IMR-90 (cell line): ENCODE data around the gene MSX1. TPM values are rescaled to one million over a fixed set of nuclear protein-coding genes. Genes with fewer than 3 reads are reported as not detected.

ENCODE experiments used
- ATAC-seq: fragments of 200-7000 bp; cut with Tn5 transposase; 2 replicates; pipeline ENCODE4 v1.9.1; 2020; ENCODE audit warnings: low read depth, mild to moderate bottlenecking, moderate library complexity
- BruUV-seq: library from RNA; stranded (reverse); fragments of 400-500 nt; replicated peaks from 2 replicates; lab custom pipeline; 2021; lab: Mats Ljungman, UMichigan
- CTCF ChIA-PET: fragments of 300-600 bp; formaldehyde crosslinking; extraction: SDS; loops from one replicate; lab custom pipeline; 2021; ENCODE audit warnings: antibody characterized with exemption; lab: Yijun Ruan, JAX
- POLR2A ChIA-PET: fragments of 300-600 bp; sonication (Branson Sonifier 250); formaldehyde crosslinking; loops from one replicate; lab custom pipeline; 2022; ENCODE audit warnings: antibody characterized with exemption; ENCODE audit not compliant: unreplicated experiment; lab: Charles Lee
- DNase-seq: peaks from one replicate; pipeline ENCODE4 v3.0.0; 2013
- H2AFZ ChIP-seq: replicated peaks from 2 replicates; pipeline ENCODE3; 2013; ENCODE audit warnings: low read length, mild to moderate bottlenecking; ENCODE audit not compliant: poor library complexity
- H2AK5ac ChIP-seq: 2 replicates; pipeline ENCODE4 v1.6.1; 2013; ENCODE audit warnings: low read depth, low read length, inconsistent platforms
- H2AK9ac ChIP-seq: replicated peaks from 2 replicates; pipeline ENCODE3; 2013; ENCODE audit warnings: mild to moderate bottlenecking, low read depth, low read length, moderate library complexity; ENCODE audit not compliant: poor library complexity
- H2BK120ac ChIP-seq: 2 replicates; pipeline ENCODE4 v1.6.1; 2013; ENCODE audit warnings: low read depth, low read length, inconsistent platforms
- H2BK15ac ChIP-seq: 3 replicates; pipeline ENCODE4 v1.6.1; 2013; ENCODE audit warnings: low read depth, low read length, inconsistent platforms
- H2BK20ac ChIP-seq: 2 replicates; pipeline ENCODE4 v1.6.1; 2013; ENCODE audit warnings: low read depth, mild to moderate bottlenecking, inconsistent platforms, low read length, moderate library complexity
- H2BK5ac ChIP-seq: 2 replicates; pipeline ENCODE4 v1.6.1; 2013; ENCODE audit warnings: mild to moderate bottlenecking, low read depth, low read length, inconsistent platforms; ENCODE audit not compliant: poor library complexity, severe bottlenecking
- H3K14ac ChIP-seq: replicated peaks from 2 replicates; pipeline ENCODE4 v1.6.1; 2013; ENCODE audit warnings: low read depth, low read length, inconsistent platforms
- H3K18ac ChIP-seq: 2 replicates; pipeline ENCODE4 v1.6.1; 2013; ENCODE audit warnings: low read depth, low read length, control low read depth
- H3K23ac ChIP-seq: 2 replicates; pipeline ENCODE4 v1.6.1; 2013; ENCODE audit warnings: low read depth, low read length, inconsistent platforms
- H3K27ac ChIP-seq: 2 replicates; pipeline ENCODE4 v1.5.1; 2013; ENCODE audit warnings: mild to moderate bottlenecking, control low read depth, low read length; ENCODE audit not compliant: insufficient read depth
- H3K27me3 ChIP-seq: 2 replicates; pipeline ENCODE4 v1.6.1; 2013; ENCODE audit warnings: low read length; ENCODE audit not compliant: control insufficient read depth, insufficient read depth
- H3K36me3 ChIP-seq: 2 replicates; pipeline ENCODE4 v1.6.1; 2013; ENCODE audit warnings: low read length, mixed read lengths; ENCODE audit not compliant: control insufficient read depth, insufficient read depth
- H3K4ac ChIP-seq: 2 replicates; pipeline ENCODE4 v1.6.1; 2013; ENCODE audit warnings: low read depth, low read length, inconsistent platforms
- H3K4me1 ChIP-seq: 2 replicates; pipeline ENCODE4 v1.6.1; 2013; ENCODE audit warnings: low read length, mixed read lengths; ENCODE audit not compliant: control insufficient read depth, insufficient read depth
- H3K4me2 ChIP-seq: 2 replicates; pipeline ENCODE4 v1.6.1; 2013; ENCODE audit warnings: low read depth, mild to moderate bottlenecking, control low read depth, low read length, moderate library complexity
- H3K4me3 ChIP-seq: 2 replicates; pipeline ENCODE4 v1.5.1; 2013; ENCODE audit warnings: low read depth, mild to moderate bottlenecking, control low read depth, low read length, moderate library complexity; ENCODE audit not compliant: insufficient read depth
- H3K56ac ChIP-seq: 2 replicates; pipeline ENCODE4 v1.6.1; 2013; ENCODE audit warnings: low read length, inconsistent platforms; ENCODE audit not compliant: insufficient read depth; ENCODE audit errors: extremely low read depth
- H3K79me1 ChIP-seq, 2 experiments: 2 replicates each; pipeline ENCODE4 v1.6.1; 2013; ENCODE audit warnings: low read length in 2 of 2, inconsistent platforms in 1 of 2, low read depth in 1 of 2
- H3K9ac ChIP-seq: 2 replicates; pipeline ENCODE4 v1.6.1; 2013; ENCODE audit warnings: low read depth, low read length, control low read depth
- H3K9me1 ChIP-seq: 2 replicates; pipeline ENCODE4 v1.6.1; 2013; ENCODE audit warnings: low read length, inconsistent platforms; ENCODE audit not compliant: insufficient read depth
- H3K9me3 ChIP-seq: 2 replicates; pipeline ENCODE4 v1.6.1; 2013; ENCODE audit warnings: low read length; ENCODE audit not compliant: control insufficient read depth, insufficient read depth
- H4K20me1 ChIP-seq: 2 replicates; pipeline ENCODE4 v1.6.1; 2013; ENCODE audit warnings: low read length, inconsistent platforms; ENCODE audit not compliant: insufficient read depth
- H4K5ac ChIP-seq: 2 replicates; pipeline ENCODE4 v1.6.1; 2013; ENCODE audit warnings: mild to moderate bottlenecking, low read depth, low read length, control low read depth
- H4K8ac ChIP-seq, 2 experiments: 2 replicates each; pipeline ENCODE4 v1.6.1; 2013; ENCODE audit warnings: low read depth in 2 of 2, low read length in 2 of 2, control low read depth in 1 of 2, inconsistent platforms in 1 of 2
- H4K91ac ChIP-seq: 2 replicates; pipeline ENCODE4 v1.6.1; 2013; ENCODE audit warnings: low read depth, low read length, inconsistent platforms; ENCODE audit not compliant: insufficient read depth
- CEBPB ChIP-seq: IDR thresholded peaks from 2 replicates; pipeline ENCODE4 v1.6.1; 2012; ENCODE audit warnings: low read depth, low read length, improper control_type of control experiment
- WGBS, 2 experiments: methylation state at CpG; one replicate each; pipeline versions ENCODE4 v1.1.5 to v1.1.7; 2013; ENCODE audit warnings: missing lambda C conversion rate in 2 of 2; ENCODE audit not compliant: insufficient read length in 1 of 2; ENCODE audit errors: extremely low coverage in 2 of 2; 5-methylcytosine and 5-hydroxymethylcytosine counted together
- dilution Hi-C: fragments of 300-500 bp; cut with HindIII; formaldehyde crosslinking; loops from one replicate; pipeline ENCODE4 v1.14.3; 2018; ENCODE audit warnings: low sequenced_read_pairs; ENCODE audit not compliant: unreplicated experiment
- in situ Hi-C: fragments of 300-500 bp; cut with MboI; formaldehyde crosslinking; loops from 3 replicates; pipeline ENCODE4 v1.14.3; 2019; ENCODE audit warnings: low sequenced_read_pairs, inconsistent platforms, mixed read lengths
- intact Hi-C: fragments of 100-400 bp; cut with micrococcal nuclease; formaldehyde crosslinking; loops from 2 replicates; pipeline ENCODE4 v1.10.0; 2022
- polyA plus RNA-seq, 3 experiments: library from polyadenylated mRNA; depleted of rRNA; stranded (reverse); fragments of >200 nt; gene quantifications; 2 replicates each; pipeline ENCODE4 v1.2.3, GENCODE V29; 2012; ENCODE audit warnings: low replicate concordance in 1 of 3
- total RNA-seq: library from RNA; depleted of rRNA; stranded (reverse); fragments of >200 nt; gene quantifications from 2 replicates; pipeline ENCODE4 v1.2.3, GENCODE V29; 2012

Gene MSX1
- total and polyA plus RNA-seq, 2 of the 4 experiments (the other 2 are of a cell fraction) = 1.1 to 3.9 TPM

DNA sequence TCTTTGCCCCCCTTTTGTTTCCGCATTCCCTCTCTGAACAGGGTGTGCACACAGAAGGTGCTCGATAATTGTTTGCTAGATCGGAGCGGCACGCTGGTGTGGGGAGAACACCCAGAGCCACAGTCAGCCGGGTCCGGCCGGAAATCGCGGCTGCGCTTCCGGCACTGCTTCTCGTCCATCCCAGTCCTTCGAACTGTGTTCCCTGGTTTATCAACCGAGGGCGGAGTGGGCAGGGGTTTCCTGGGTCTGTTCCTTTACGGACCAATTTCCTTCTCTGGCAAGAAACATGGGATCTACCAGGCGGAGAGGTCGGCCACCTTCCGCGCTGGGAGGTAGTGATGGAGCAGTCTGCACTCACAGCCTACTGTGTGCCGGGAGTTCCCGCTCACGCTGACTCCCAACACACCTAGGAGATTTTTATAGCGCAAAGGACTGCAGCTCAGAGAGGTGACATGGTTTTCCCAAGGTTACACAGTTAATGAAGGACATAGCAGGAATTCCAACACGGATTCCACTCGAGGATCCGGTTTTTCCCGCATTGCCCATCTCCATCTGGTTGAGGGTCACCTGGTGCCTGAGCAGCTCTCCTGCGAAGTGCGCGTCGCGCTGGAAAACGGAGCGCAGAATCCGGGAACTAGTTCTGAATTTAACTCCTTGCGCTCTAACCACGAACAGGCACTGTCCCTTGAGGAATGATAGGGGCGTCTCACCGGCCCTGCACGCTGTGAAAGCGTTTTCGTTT lies 6.8 kb downstream of the MSX1 start:
- TF ChIP-seq CEBPB = no peak
- peak overlapping the region; percentile 67 for H3K4me2 ChIP-seq
- POLR2A ChIA-PET = no interaction called here
- in situ Hi-C loops (loop anchor here (5.0 kb wide), 2 partner anchors 194 to 379 kb away; no protein-coding TSS in a partner anchor), dilution Hi-C loops (no loop called here), intact Hi-C loops (no loop called here)
- peaks cover 3% of the 10 kb centered on the region; the same call in 1 of the 2 replicates for H3K9me1 ChIP-seq
- H3K27me3 ChIP-seq = peaks cover 71% of the 10 kb centered on the region
- H2AFZ ChIP-seq = peak overlapping the region; percentile 80
- no peak for ATAC-seq
- no peaks in the 10 kb centered on the region for H3K36me3 ChIP-seq
- H3K14ac ChIP-seq = no peak overlapping the region
- 7% methylated on average over 13 of the region's 44 CpGs; no CpG with 5 or more reads in 1 of the 2 experiments for WGBS, 2 experiments
- H3K9ac ChIP-seq = no peak overlapping the region
- no peak overlapping the region for H2BK120ac ChIP-seq
- CTCF ChIA-PET = no interaction called here
- no peak overlapping the region; the same call in 1 of the 2 replicates for H4K5ac ChIP-seq
- H2AK5ac ChIP-seq = no peak overlapping the region
- no peak overlapping the region for H3K4ac ChIP-seq
- H4K8ac ChIP-seq = no peak overlapping the region
- peaks cover 3% of the 10 kb centered on the region; the same call in 1 of the 2 replicates for H3K9me3 ChIP-seq
- no peak overlapping the region for H3K27ac ChIP-seq
- no peaks in the 10 kb centered on the region for H3K4me1 ChIP-seq
- no peak overlapping the region for H2BK5ac ChIP-seq
- no peak overlapping the region for H3K56ac ChIP-seq
- no peak overlapping the region for H3K18ac ChIP-seq
- no peak overlapping the region for H4K91ac ChIP-seq
- no peak overlapping the region for H2BK15ac ChIP-seq
- no TSS peak for BruUV-seq
- H3K4me3 ChIP-seq = peak overlapping the region; percentile 35
- H3K79me1 ChIP-seq = 0 out of 4 replicates have a peak, but pooled peaks cover 0 to 1% of the 10 kb centered on the region in 2 experiments
- H2AK9ac ChIP-seq = no peak overlapping the region
- DNase-seq = no peak
- H4K20me1 ChIP-seq = peaks cover 4% of the 10 kb centered on the region; the same call in 1 of the 2 replicates
- H3K23ac ChIP-seq = 0 out of 2 replicates have a peak overlapping the region, but pooled peaks have one; percentile 66
- H2BK20ac ChIP-seq = no peak overlapping the region
